Body of pancreas (tissue), 4 donors: Measurements from ENCODE around the gene GBP7. TPM values are rescaled to one million over a fixed set of nuclear protein-coding genes. Genes with fewer than 3 reads are reported as not detected.

Experiments
- ATAC-seq: fragments of 150-250 bp; one replicate; pipeline ENCODE4 v1.9.1; 2016
- DNase-seq, 4 donors: peaks; one replicate each; pipeline ENCODE4 v3.0.0-alpha.2; 2019
- H3K27ac ChIP-seq, 4 donors: fragments of 200-600 bp; sonication (generic); 1 replicate in 3 of 4; 2 replicates in 1 of 4; pipeline versions ENCODE4 v1.5.1 to v1.6.1; 2016 to 2019; ENCODE audit warnings: mild to moderate bottlenecking in 1 of 4, mixed read lengths in 1 of 4, moderate library complexity in 1 of 4
- H3K27me3 ChIP-seq, 2 donors: fragments of 200-600 bp; sonication (generic); one replicate each; pipeline ENCODE4 v1.6.0; 2016; ENCODE audit warnings: mild to moderate bottlenecking in 1 of 2
- H3K36me3 ChIP-seq, 2 donors: fragments of 200-600 bp; sonication (generic); replicated peaks in 1 of 2; 2 replicates each; pipeline ENCODE4 v1.5.1; 2016; ENCODE audit warnings: low read depth in 2 of 2; ENCODE audit not compliant: insufficient read depth in 1 of 2
- H3K4me1 ChIP-seq: fragments of 200-600 bp; sonication (generic); one replicate; pipeline ENCODE4 v1.6.0; 2016
- H3K4me3 ChIP-seq, 2 donors: fragments of 200-600 bp; sonication (generic); 1 replicate in 1 of 2; 2 replicates in 1 of 2; pipeline ENCODE4 v1.5.1; 2016 to 2019
- H3K9me3 ChIP-seq, 3 donors: fragments of 200-600 bp; sonication (generic); 1 replicate in 2 of 3; 2 replicates in 1 of 3; pipeline ENCODE4 v1.5.1; 2016
- POLR2A ChIP-seq, 3 donors: fragments of 450-650 bp; IDR thresholded peaks; one replicate each; pipeline ENCODE4 v1.6.1; 2016; ENCODE audit warnings: antibody characterized with exemption in 3 of 3, mild to moderate bottlenecking in 2 of 3
- WGBS, 2 donors: methylation state at CpG; one replicate each; pipeline ENCODE4 v1.1.5; 2017; 5-methylcytosine and 5-hydroxymethylcytosine counted together
- intact Hi-C: fragments of 100-400 bp; cut with DNase I; formaldehyde crosslinking; loops from one replicate; pipeline ENCODE4 v1.15.1; 2023
- total RNA-seq, 2 donors: library from RNA; depleted of rRNA; stranded (reverse); fragments of >200 nt; gene quantifications; one replicate each; pipeline ENCODE4 v1.1.0, GENCODE V29; 2016
- TF ChIP-seq, protein P1 (sequence below), 7 experiments: fragments of 450-650 bp in 4 of 7; fragments of 200-600 bp in 3 of 7; sonication (generic) in 3 of 7; IDR thresholded peaks; one replicate each; pipeline ENCODE4 v1.5.1; 2016 to 2019; ENCODE audit warnings: antibody characterized with exemption in 7 of 7

The GBP7 gene
- total RNA-seq, 2 donors from 2014 or later, result not detected

DNA sequence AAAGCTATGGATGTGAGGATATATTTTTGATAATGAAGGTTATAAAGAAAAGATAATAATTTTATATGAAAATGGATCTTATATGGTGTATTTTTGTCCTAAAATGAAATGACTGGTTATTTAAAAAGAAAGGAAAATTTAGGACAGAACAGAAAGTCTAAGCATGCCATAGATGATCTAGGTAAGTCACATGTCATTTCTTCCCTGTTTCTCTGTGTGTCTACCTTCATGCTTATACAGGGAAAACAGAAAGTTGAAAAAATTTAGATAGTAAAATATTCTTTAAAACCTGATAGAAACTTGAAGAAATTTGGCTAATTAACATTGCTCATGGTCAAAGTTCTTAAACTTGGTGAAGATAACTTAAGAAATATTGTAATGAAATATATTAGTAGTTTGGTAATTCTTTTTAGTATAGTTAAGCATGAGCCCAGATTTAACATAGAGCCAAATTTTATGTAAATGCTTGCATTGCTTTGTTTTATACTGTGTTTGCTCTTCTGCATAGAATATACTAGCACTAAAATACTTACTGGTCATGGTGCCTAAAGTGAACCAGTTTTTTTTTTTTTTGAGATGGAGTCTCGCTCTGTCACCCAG, 35.3 kb upstream of the GBP7 start:
- TF ChIP-seq POLR2A (IDR thresholded peaks at IDR 0.05), result no peak
- TF ChIP-seq, protein P1, sequence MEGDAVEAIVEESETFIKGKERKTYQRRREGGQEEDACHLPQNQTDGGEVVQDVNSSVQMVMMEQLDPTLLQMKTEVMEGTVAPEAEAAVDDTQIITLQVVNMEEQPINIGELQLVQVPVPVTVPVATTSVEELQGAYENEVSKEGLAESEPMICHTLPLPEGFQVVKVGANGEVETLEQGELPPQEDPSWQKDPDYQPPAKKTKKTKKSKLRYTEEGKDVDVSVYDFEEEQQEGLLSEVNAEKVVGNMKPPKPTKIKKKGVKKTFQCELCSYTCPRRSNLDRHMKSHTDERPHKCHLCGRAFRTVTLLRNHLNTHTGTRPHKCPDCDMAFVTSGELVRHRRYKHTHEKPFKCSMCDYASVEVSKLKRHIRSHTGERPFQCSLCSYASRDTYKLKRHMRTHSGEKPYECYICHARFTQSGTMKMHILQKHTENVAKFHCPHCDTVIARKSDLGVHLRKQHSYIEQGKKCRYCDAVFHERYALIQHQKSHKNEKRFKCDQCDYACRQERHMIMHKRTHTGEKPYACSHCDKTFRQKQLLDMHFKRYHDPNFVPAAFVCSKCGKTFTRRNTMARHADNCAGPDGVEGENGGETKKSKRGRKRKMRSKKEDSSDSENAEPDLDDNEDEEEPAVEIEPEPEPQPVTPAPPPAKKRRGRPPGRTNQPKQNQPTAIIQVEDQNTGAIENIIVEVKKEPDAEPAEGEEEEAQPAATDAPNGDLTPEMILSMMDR (IDR thresholded peaks at IDR 0.05), result no peak
- Histone ChIP-seq H3K4me1 (peaks cover 3% of the 10 kb centered on the region), H3K36me3 (no peaks in the 10 kb centered on the region), H3K4me3 (no peak overlapping the region), H3K9me3 (no peaks in the 10 kb centered on the region), H3K27me3 (no peaks in the 10 kb centered on the region), H3K27ac (no peak overlapping the region)
- intact Hi-C loops, result no loop called here
- WGBS, 2 donors, result 75 to 94% methylated on average over 1 of the region's 1 CpG
- ATAC-seq, result no peak
- no peak for DNase-seq

- DNase-seq, result no peak
- WGBS, 2 donors, result 78 to 88% methylated on average over 3 of the region's 3 CpGs
Measured at GRCh38 chr1:89206373-89206772, 30.6 kb upstream of the GBP7 start.

DNA sequence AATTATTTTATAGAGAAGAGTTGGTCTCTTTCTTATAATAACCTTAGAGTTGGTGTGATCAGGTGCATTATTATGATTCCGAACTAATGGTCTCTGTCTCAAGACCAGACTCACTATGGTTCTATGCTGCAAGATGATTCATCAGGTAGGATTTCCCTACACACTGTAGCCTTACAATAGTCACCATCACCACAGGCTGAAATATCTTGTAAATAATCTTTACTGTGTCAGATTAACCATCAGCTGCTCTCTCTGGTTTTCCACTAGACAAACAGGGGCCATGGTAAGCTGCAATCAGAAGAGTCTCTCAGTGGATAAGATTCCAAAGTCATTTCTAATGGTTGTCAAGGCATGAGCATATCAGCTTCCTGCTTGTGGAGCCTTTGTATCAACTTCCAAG, 27.4 kb upstream of the GBP7 start:
- peaks cover 3% of the 10 kb centered on the region for H3K4me1 ChIP-seq
- WGBS, 2 donors, result 59 to 65% methylated on average over 1 of the region's 1 CpG

More at GRCh38 chr1:89206373-89206772, 30.6 kb upstream of the GBP7 start:
- H3K9me3 ChIP-seq, result peaks cover 0 to 8% (median 0%) of the 10 kb centered on the region in 3 donors
- TF ChIP-seq, protein P1 (IDR thresholded peaks at IDR 0.05), result no peak
- no peak for TF ChIP-seq POLR2A (IDR thresholded peaks at IDR 0.05)
- ATAC-seq, result no peak
- H3K36me3 ChIP-seq, result no peaks in the 10 kb centered on the region
- intact Hi-C loops, result no loop called here
- H3K4me3 ChIP-seq, result no peak overlapping the region
- H3K27me3 ChIP-seq, result no peaks in the 10 kb centered on the region
- H3K4me1 ChIP-seq, result no peaks in the 10 kb centered on the region
- no peak overlapping the region for H3K27ac ChIP-seq

GRCh38 chr1:89201106-89201794, 25.4 kb upstream of the GBP7 start:
- TF ChIP-seq POLR2A (IDR thresholded peaks at IDR 0.05), result no peak
- TF ChIP-seq, protein P1 (IDR thresholded peaks at IDR 0.05), result no peak
- no peak overlapping the region for H3K4me3 ChIP-seq
- H3K27me3 ChIP-seq, result no peaks in the 10 kb centered on the region
- no peak for DNase-seq
- intact Hi-C loops, result no loop called here
- H3K27ac ChIP-seq, result no peak overlapping the region
- WGBS, 2 donors, result 62 to 68% methylated on average over 4 of the region's 4 CpGs
- H3K4me1 ChIP-seq, result peaks cover 11% of the 10 kb centered on the region
- ATAC-seq, result no peak
- no peaks in the 10 kb centered on the region for H3K36me3 ChIP-seq
- H3K9me3 ChIP-seq, result peaks cover 0 to 8% (median 0%) of the 10 kb centered on the region in 3 donors

More for the DNA sequence above, 27.4 kb upstream of the GBP7 start:
- TF ChIP-seq, protein P1 (IDR thresholded peaks at IDR 0.05), result no peak
- TF ChIP-seq POLR2A (IDR thresholded peaks at IDR 0.05), result no peak
- Histone ChIP-seq H3K36me3 (no peaks in the 10 kb centered on the region), H3K27me3 (no peaks in the 10 kb centered on the region), H3K9me3 (peaks cover 0 to 8% (median 0%) of the 10 kb centered on the region in 3 donors), H3K4me3 (no peak overlapping the region), H3K27ac (no peak overlapping the region)
- DNase-seq, result no peak
- intact Hi-C loops, result no loop called here
- ATAC-seq, result no peak
